HepG2 (cell line): ENCODE results near the gene PRDX2. TPM values are rescaled to one million over a fixed set of nuclear protein-coding genes. Genes with fewer than 3 reads are reported as not detected.

Experiments
- BRCA1 ChIP-seq: sonication (generic); formaldehyde crosslinking; IDR thresholded peaks from 2 replicates; pipeline ENCODE4 v1.4.0; 2020; ENCODE audit warnings: missing genetic modification reagents
- IRX3 ChIP-seq: sonication (generic); formaldehyde crosslinking; IDR thresholded peaks from 2 replicates; pipeline ENCODE4 v1.8.1; 2023; ENCODE audit warnings: mild to moderate bottlenecking, low read depth, missing genetic modification reagents, borderline replicate concordance
- KDM3A ChIP-seq: IDR thresholded peaks from 2 replicates; pipeline ENCODE4 v1.6.1; 2018; ENCODE audit warnings: low read depth, missing compliant biosample characterization
- KDM5B ChIP-seq: sonication (generic); formaldehyde crosslinking; IDR thresholded peaks from 2 replicates; pipeline ENCODE4 v1.4.0; 2020; ENCODE audit warnings: missing genetic modification reagents, mild to moderate bottlenecking, borderline replicate concordance
- MNT ChIP-seq: fragments of 450-650 bp; IDR thresholded peaks from 2 replicates; pipeline ENCODE4 v1.6.1; 2016
- MYC ChIP-seq: sonication (generic); formaldehyde crosslinking; IDR thresholded peaks from 2 replicates; pipeline ENCODE4 v1.9.0; 2021; ENCODE audit warnings: missing genetic modification reagents, borderline replicate concordance
- NFE2 ChIP-seq: sonication (generic); formaldehyde crosslinking; IDR thresholded peaks from 2 replicates; pipeline ENCODE4 v1.4.0; 2020; ENCODE audit warnings: missing genetic modification reagents
- PPARG ChIP-seq: conservative IDR thresholded peaks from 2 replicates; pipeline ENCODE4 v1.6.1; 2016; ENCODE audit warnings: missing biosample characterization, missing genetic modification reagents
- SIN3B ChIP-seq: fragments of 150-350 bp; IDR thresholded peaks from 2 replicates; pipeline ENCODE4 v1.6.1; 2014; ENCODE audit warnings: low read length
- SMAD1 ChIP-seq: sonication (generic); formaldehyde crosslinking; IDR thresholded peaks from 2 replicates; pipeline ENCODE4 v1.4.0; 2020; ENCODE audit warnings: missing genetic modification reagents, low read depth, mild to moderate bottlenecking, borderline replicate concordance
- SRSF9 ChIP-seq: fragments of 200-400 bp; formaldehyde crosslinking; IDR thresholded peaks from 2 replicates; pipeline ENCODE4 v1.6.1; 2018; ENCODE audit warnings: borderline replicate concordance, mild to moderate bottlenecking, low read depth, low read length; ENCODE audit not compliant: insufficient read depth, poor library complexity, severe bottlenecking
- TCF7L2 ChIP-seq: IDR thresholded peaks from 2 replicates; pipeline ENCODE4 v1.6.1; 2011; ENCODE audit warnings: mild to moderate bottlenecking, low read depth, low read length, moderate library complexity
- TEAD3 ChIP-seq: optimal IDR thresholded peaks from 2 replicates; pipeline ENCODE3; 2016; ENCODE audit warnings: borderline replicate concordance
- ZBTB20 ChIP-seq: sonication (generic); formaldehyde crosslinking; IDR thresholded peaks from 2 replicates; pipeline ENCODE4 v1.8.1; 2023; ENCODE audit warnings: missing genetic modification reagents, low read depth, mild to moderate bottlenecking, borderline replicate concordance
- ZFY ChIP-seq: sonication (generic); formaldehyde crosslinking; IDR thresholded peaks from 2 replicates; pipeline ENCODE4 v1.4.0; 2020; ENCODE audit warnings: missing genetic modification reagents
- ZNF280D ChIP-seq: sonication (generic); formaldehyde crosslinking; IDR thresholded peaks from 2 replicates; pipeline ENCODE4 v1.5.1; 2020; ENCODE audit warnings: mild to moderate bottlenecking, missing genetic modification reagents
- ZNF414 ChIP-seq: sonication (generic); formaldehyde crosslinking; IDR thresholded peaks from 2 replicates; pipeline ENCODE4 v1.5.0; 2020; ENCODE audit warnings: missing genetic modification reagents
- ZNF709 ChIP-seq: sonication (generic); formaldehyde crosslinking; IDR thresholded peaks from 2 replicates; pipeline ENCODE4 v1.5.0; 2020; ENCODE audit warnings: mild to moderate bottlenecking, missing genetic modification reagents
- ZSCAN25 ChIP-seq: sonication (generic); formaldehyde crosslinking; IDR thresholded peaks from 2 replicates; pipeline ENCODE4 v1.8.0; 2022; ENCODE audit warnings: mild to moderate bottlenecking, missing genetic modification reagents
- ZXDC ChIP-seq: sonication (generic); formaldehyde crosslinking; IDR thresholded peaks from 2 replicates; pipeline ENCODE4 v1.5.0; 2020; ENCODE audit warnings: mild to moderate bottlenecking, missing genetic modification reagents
- polyA plus RNA-seq, 8 experiments: library from polyadenylated mRNA; depleted of rRNA in 3 of 8; stranded (reverse) in 7 of 8; unstranded in 1 of 8; fragments of >200 nt; fragmentation: Illumina TruSeq in 4 of 8; extraction: Trizol in 4 of 8; gene quantifications; 2 replicates each; pipeline versions ENCODE4 v1.2.1 to v1.2.3, GENCODE V29; 2011 to 2016; ENCODE audit warnings: low read depth in 4 of 8, missing spikeins in 1 of 8, mixed read lengths in 1 of 8; ENCODE audit not compliant: insufficient read depth in 1 of 8
- total RNA-seq, 5 experiments: library from RNA; depleted of rRNA; stranded (reverse); fragments of >200 nt; fragmentation: Illumina TruSeq; extraction: Trizol; gene quantifications; 2 replicates each; pipeline ENCODE4 v1.2.3, GENCODE V29; 2016; ENCODE audit warnings: low read depth in 1 of 5

PRDX2 gene
- total and polyA plus RNA-seq, 2 of the 13 experiments (the other 11 are each of a cell fraction or from before 2014, with no cell fraction given): 218 to 381 TPM

- no peak for TF ChIP-seq ZNF709 (CRISPR knock-in tag)
- TF ChIP-seq TCF7L2: no peak
- no peak for TF ChIP-seq SRSF9
- peak; percentile 45; the same call in 1 of the 2 replicates for TF ChIP-seq ZFY (CRISPR knock-in tag)
- TF ChIP-seq ZBTB20 (CRISPR knock-in tag): no peak; the same call in 1 of the 2 replicates
- TF ChIP-seq KDM5B (CRISPR knock-in tag): peak; percentile 57; the same call in 1 of the 2 replicates
- 0 out of 2 replicates have a peak, but pooled peaks have one; percentile 41 for TF ChIP-seq KDM3A
- TF ChIP-seq SIN3B: no peak
- TF ChIP-seq TEAD3 (CRISPR knock-in tag): peak; percentile 33
- TF ChIP-seq ZNF414: no peak
- TF ChIP-seq ZSCAN25 (CRISPR knock-in tag): no peak
- no peak for TF ChIP-seq NFE2 (CRISPR knock-in tag)
- TF ChIP-seq MYC (CRISPR knock-in tag): peak; percentile 30; the same call in 1 of the 2 replicates
- TF ChIP-seq IRX3 (CRISPR knock-in tag): no peak
- peak; percentile 70; the same call in 1 of the 2 replicates for TF ChIP-seq PPARG (CRISPR knock-in tag)
- no peak for TF ChIP-seq ZXDC
- no peak for TF ChIP-seq MNT
- TF ChIP-seq SMAD1 (CRISPR knock-in tag): no peak
- TF ChIP-seq ZNF280D: peak; percentile 42; the same call in 1 of the 2 replicates
- TF ChIP-seq BRCA1 (CRISPR knock-in tag): no peak
Observed at GRCh38 chr19:12825254-12826131, 23.9 kb upstream of the PRDX2 start (continued).
